Heart right ventricle (tissue), 16 donors: ENCODE results near the gene TUBA8. TPM values are rescaled to one million over a fixed set of nuclear protein-coding genes. Genes with fewer than 3 reads are reported as not detected.

Source experiments
- ATAC-seq, 8 donors: fragments of 200-7000 bp; cut with Tn5 transposase; one replicate each; pipeline ENCODE4 v1.9.1; 2020; ENCODE audit warnings: mild to moderate bottlenecking in 8 of 8, moderate library complexity in 8 of 8, moderate number of reproducible peaks in 1 of 8
- DNase-seq, 2 donors: peaks; one replicate each; pipeline ENCODE4 v3.0.0-alpha.2; 2020
- H3K27ac ChIP-seq, 10 donors: fragments of 200-600 bp; sonication (generic) in 2 of 10; one replicate each; pipeline versions ENCODE4 v1.5.0 to v1.8.0; 2020 to 2022; ENCODE audit warnings: mild to moderate bottlenecking in 3 of 10
- H3K27me3 ChIP-seq, 7 donors: fragments of 200-600 bp; one replicate each; pipeline ENCODE4 v1.8.0; 2021 to 2022; ENCODE audit warnings: mild to moderate bottlenecking in 2 of 7
- H3K36me3 ChIP-seq, 9 donors: fragments of 200-600 bp; sonication (generic) in 1 of 9; one replicate each; pipeline versions ENCODE4 v1.5.0 to v1.8.0; 2020 to 2022; ENCODE audit warnings: mild to moderate bottlenecking in 2 of 9
- H3K4me1 ChIP-seq, 9 donors: fragments of 200-600 bp; sonication (generic) in 1 of 9; one replicate each; pipeline versions ENCODE4 v1.5.0 to v1.8.0; 2020 to 2022; ENCODE audit warnings: mild to moderate bottlenecking in 4 of 9
- H3K4me3 ChIP-seq, 10 donors: fragments of 200-600 bp; sonication (generic) in 2 of 10; one replicate each; pipeline versions ENCODE4 v1.5.0 to v1.8.0; 2020 to 2022; ENCODE audit warnings: mild to moderate bottlenecking in 7 of 10, moderate library complexity in 2 of 10
- H3K9me3 ChIP-seq, 11 donors: fragments of 200-600 bp in 10 of 11; sonication (generic) in 2 of 11; one replicate each; pipeline versions ENCODE4 v1.5.0 to v1.8.0; 2013 to 2022; ENCODE audit warnings: mild to moderate bottlenecking in 2 of 11, control low read depth in 1 of 11, moderate library complexity in 1 of 11
- CTCF ChIP-seq, 9 donors: fragments of 200-600 bp; sonication (generic) in 2 of 9; IDR thresholded peaks; one replicate each; pipeline versions ENCODE4 v1.5.0 to v1.8.0; 2021 to 2022; ENCODE audit warnings: antibody characterized with exemption in 9 of 9, mild to moderate bottlenecking in 5 of 9, moderate library complexity in 1 of 9
- WGBS, 2 donors: extraction: QIAGEN DNeasy Blood & Tissue Kit; methylation state at CpG; one replicate each; pipeline ENCODE4 v1.1.7; 2013; ENCODE audit warnings: inconsistent platforms in 1 of 2; 5-methylcytosine and 5-hydroxymethylcytosine counted together
- intact Hi-C, 10 donors: fragments of 100-400 bp; cut with DNase I; formaldehyde crosslinking; loops; one replicate each; pipeline versions ENCODE4 v1.11.1 to v1.14.2; 2022
- polyA plus RNA-seq, 2 donors: library from polyadenylated mRNA; stranded (reverse); fragments of 200-250 nt; gene quantifications; one replicate each; pipeline ENCODE4 v1.2.3, GENCODE V29; 2013
- total RNA-seq, 10 donors: library from RNA; stranded (reverse); fragmentation: NEBNext Ultra II Directional in 3 of 10; extraction: Animal tissue kit (Norgen Biotek cat#: 25700) in 3 of 10; gene quantifications; one replicate each; pipeline versions ENCODE4 v1.2.1 to v1.2.4, GENCODE V29; 2021 to 2023
- donor health status: Arrhythmogenic right ventricular cardiomyopathy.
- donor health status: ischemic (EF 13 %, LVEDD 7.1; RV severe dilation, severe dysfunction).
- donor health status: healthy with polysubstance abuse.
- donor health status: DM: no; HTN: yes; CAD: no.
- donor health status: DM: no; HTN: no; CAD: no.
- donor health status: ischemic (EF 25% LVEDD 6.9; RV normal size, moderate dysfunction).
- donor health status: ischemic (EF 25% LVEDD 5.7; RV mildly dilated, moderate dysfunction).
- donor health status: healthy.
- donor health status: DM: yes; HTN: yes; CAD: no.
- donor health status: Ischemic cardiomyopathy.
- donor health status: ischemic (EF 35%, LVEDD 5.7; RV mildly dilated, moderate dysfunction).
- donor health status: nonischemic (EF 11% LVEDD 7.7; RV severe dilation, severe dysfunction).
- donor health status: DM: yes; HTN: yes; CAD: no.
- donor health status: PGD.
- donor health status: ischemic (EF 29% LVEDD 5.4; RV normal size, mild dysfunction).
- donor health status: nonischemic (EF 23%, LVEDD 6.1; RV moderate dilation, normal function).

The TUBA8 gene
- total and polyA plus RNA-seq, 12 donors, result 44.9 to 183 (median 109) TPM

GRCh38 chr22:18093661-18094060 is 16.9 kb upstream of the TUBA8 start:
- Histone ChIP-seq H3K27me3 (no peaks in the 10 kb centered on the region), H3K27ac (no peak overlapping the region), H3K36me3 (peaks cover 0 to 25% (median 0%) of the 10 kb centered on the region in 9 donors), H3K4me3 (no peak overlapping the region), H3K4me1 (peaks cover 0 to 44% (median 28%) of the 10 kb centered on the region in 9 donors), H3K9me3 (no peaks in the 10 kb centered on the region)
- DNase-seq (no peak), ATAC-seq (no peak)
- 89 to 96% methylated on average over 6 of the region's 6 CpGs for WGBS, 2 donors
- intact Hi-C loops, result loop anchor here in 2 of 10 donors (2.0 to 10.0 kb wide), 3 partner anchors 17 to 59 kb away; partner anchors contain the start of genes TUBA8 (in 1 of the 2) and USP18 (in 1 of the 2)
- TF ChIP-seq CTCF (IDR thresholded peaks at IDR 0.05), result no peak

- no peak for TF ChIP-seq CTCF (IDR thresholded peaks at IDR 0.05)
- peaks cover 0 to 36% (median 22%) of the 10 kb centered on the region in 9 donors for H3K4me1 ChIP-seq
- 79 to 85% methylated on average over 8 of the region's 8 CpGs for WGBS, 2 donors
- DNase-seq, result no peak
- H3K4me3 ChIP-seq, result no peak overlapping the region
- H3K27ac ChIP-seq, result no peak overlapping the region
- peak in 3 of 8 donors; percentile 13 to 41 (median 25) for ATAC-seq
- no peaks in the 10 kb centered on the region for H3K9me3 ChIP-seq
- intact Hi-C loops, result loop anchor here in 1 of 10 donors (10.0 kb wide), 1 partner anchor 50 kb away; no protein-coding TSS in a partner anchor
- no peaks in the 10 kb centered on the region for H3K27me3 ChIP-seq
- peaks cover 0 to 9% (median 0%) of the 10 kb centered on the region in 9 donors for H3K36me3 ChIP-seq
Measured at GRCh38 chr22:18095101-18095805, 15.4 kb upstream of the TUBA8 start.

DNA sequence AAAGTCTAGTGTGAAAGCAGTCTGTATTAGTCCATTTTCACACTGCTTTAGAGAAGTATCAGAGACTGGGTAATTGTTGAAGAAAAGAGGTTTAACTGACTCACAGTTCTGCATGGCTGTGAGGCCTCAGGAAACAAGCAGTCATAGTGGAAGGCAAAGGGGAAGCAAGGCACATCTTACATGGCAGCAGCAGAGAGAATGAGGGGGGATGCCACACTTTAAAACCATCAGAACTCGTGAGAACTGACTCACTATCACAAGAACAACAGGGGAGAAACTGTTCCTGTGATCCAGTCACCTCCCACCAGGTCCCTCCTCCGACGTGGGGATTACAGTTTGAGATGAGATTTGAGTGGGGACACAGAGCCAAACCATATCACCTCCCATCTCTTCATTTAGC is 13.8 kb upstream of the TUBA8 start:
- ATAC-seq (no peak), DNase-seq (no peak)
- Histone ChIP-seq H3K36me3 (peaks cover 0 to 17% (median 0%) of the 10 kb centered on the region in 9 donors), H3K4me3 (no peak overlapping the region), H3K27ac (no peak overlapping the region), H3K9me3 (no peaks in the 10 kb centered on the region), H3K27me3 (no peaks in the 10 kb centered on the region), H3K4me1 (peaks cover 0 to 26% (median 17%) of the 10 kb centered on the region in 9 donors)
- intact Hi-C loops, result loop anchor here in 1 of 10 donors (10.0 kb wide), 1 partner anchor 48 kb away; no protein-coding TSS in a partner anchor
- no peak for TF ChIP-seq CTCF (IDR thresholded peaks at IDR 0.05)
- 68 to 98% methylated on average over 3 of the region's 3 CpGs for WGBS, 2 donors

DNA sequence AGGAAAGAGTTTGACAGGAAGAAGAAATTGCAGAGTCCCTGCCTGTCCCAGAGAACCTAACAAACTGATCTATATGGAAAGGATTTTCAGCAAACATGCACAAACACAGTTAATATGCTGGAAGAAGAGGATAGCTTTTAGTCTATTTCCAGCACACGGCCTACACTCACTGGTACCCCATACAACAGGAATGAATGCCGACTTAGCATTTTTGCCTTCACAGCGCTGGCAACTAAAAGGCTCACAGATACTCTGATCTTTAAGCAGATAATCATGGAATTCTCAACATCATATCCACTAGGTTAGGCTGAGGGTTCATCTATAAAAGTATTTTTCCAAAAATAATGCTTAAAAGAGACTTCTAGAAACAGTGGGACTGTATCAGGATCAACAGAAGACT is 9.8 kb upstream of the TUBA8 start:
- peaks cover 0 to 10% (median 0%) of the 10 kb centered on the region in 9 donors for H3K36me3 ChIP-seq
- ATAC-seq, result no peak
- intact Hi-C loops, result no loop called here
- peaks cover 0 to 5% (median 0%) of the 10 kb centered on the region in 9 donors for H3K4me1 ChIP-seq
- TF ChIP-seq CTCF (IDR thresholded peaks at IDR 0.05), result no peak
- WGBS, 2 donors, result 94 to 98% methylated on average over 3 of the region's 3 CpGs
- no peak for DNase-seq
- H3K9me3 ChIP-seq, result no peaks in the 10 kb centered on the region
- no peaks in the 10 kb centered on the region for H3K27me3 ChIP-seq
- H3K27ac ChIP-seq, result no peak overlapping the region
- no peak overlapping the region for H3K4me3 ChIP-seq
